DMS79 (cell line): ENCODE measurements around the gene KLHL2.
"Not testable (repeated sequence)": the region's sequence is repeated elsewhere in the genome, so short reads cannot be mapped to it uniquely, and the experiment has no call there.

ENCODE experiments used
- DNase-seq: peaks from one replicate; lab custom pipeline; 2025; lab: John Stamatoyannopoulos, UW

Gene KLHL2

DNA sequence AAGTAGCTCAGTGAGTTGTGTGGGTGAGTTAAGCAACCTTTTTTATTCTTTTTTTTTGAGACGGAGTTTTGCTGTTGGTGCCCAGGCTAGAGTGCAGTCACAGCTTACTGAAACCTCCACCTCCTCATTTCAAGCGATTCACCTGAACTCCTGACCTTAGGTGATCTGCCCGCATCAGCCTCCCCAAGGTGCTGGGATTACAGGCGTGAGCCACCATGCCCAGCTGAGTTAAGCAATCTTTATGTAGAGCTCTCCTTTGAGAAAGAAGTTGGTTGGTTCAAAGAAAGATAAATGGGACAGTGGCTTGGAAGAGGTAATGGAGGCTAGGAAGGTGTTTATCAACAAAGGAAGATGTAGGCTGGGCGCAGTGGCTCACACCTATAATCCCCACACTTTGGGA, 123.3 kb downstream of the KLHL2 start:
- no peak for DNase-seq

DNA sequence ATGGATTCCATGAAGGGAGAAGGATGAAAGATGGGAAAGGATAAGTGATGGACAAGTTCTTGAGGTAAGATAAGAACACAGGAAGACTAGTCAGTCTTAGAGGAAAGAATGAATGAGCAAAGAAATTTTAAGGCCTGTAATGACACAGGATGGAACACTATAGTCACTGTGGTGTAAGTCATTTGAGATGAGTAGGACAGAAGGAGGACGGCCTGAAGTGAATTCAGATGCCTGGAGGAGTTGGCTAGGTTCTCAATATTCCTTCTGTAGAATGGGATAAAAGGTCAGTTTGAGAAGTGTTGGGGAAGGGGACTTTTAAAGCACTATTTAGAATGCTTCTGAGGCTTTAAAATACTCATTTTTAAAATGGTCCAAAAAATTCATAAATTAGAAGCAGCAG, 124.0 kb downstream of the KLHL2 start:
- no peak for DNase-seq

- DNase-seq: no peak
Observed at GRCh38 chr4:165331823-165332222, 124.5 kb downstream of the KLHL2 start.

DNA sequence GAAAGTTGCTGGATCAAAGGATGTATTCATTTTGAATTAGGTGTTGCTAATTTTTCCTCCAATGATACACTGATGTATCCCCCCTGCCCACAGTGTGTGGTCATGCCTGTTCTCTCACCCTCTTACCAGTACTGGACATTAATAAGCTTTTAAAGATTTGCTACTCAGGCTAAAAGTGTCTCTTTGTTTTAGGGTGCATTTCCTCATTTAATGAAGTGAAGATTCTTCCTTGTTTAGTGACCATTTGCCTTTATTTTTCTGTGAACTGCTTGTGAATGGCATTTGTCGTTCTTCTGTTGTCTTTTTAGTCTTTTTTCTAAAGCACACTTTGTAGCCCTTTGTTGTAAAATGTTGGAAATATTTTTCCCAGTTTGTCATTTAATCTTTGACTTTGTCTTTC, 125.1 kb downstream of the KLHL2 start:
- no peak for DNase-seq

DNA sequence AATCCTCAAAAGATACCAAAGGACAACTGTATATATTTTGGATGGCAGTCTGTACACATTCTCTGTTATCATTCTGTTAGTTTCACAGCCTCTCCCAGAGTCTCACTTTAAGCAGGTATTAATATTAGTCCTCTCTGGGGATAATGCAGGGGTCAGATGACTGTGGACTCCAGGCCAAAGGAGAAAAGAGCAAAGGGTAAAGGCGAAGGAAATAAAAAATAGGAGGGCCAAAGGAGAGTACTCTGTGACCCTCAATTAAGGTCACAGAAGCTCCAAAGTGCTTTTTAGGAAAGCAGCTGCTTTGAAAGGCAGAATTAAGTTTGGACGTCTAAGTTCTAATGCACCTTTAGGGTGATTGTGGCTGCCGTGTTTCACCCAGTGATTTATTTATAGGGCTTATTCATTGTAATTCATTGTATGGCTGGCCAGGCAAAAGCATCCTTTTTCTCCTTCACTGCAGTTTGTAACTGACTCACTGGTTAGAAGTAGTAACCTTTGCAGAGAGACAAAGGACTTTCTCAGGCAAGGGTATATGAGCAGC, 127.9 kb downstream of the KLHL2 start:
- no peak for DNase-seq

GRCh38 chr4:165336743-165337142, 129.4 kb downstream of the KLHL2 start:
- DNase-seq: no peak

DNA sequence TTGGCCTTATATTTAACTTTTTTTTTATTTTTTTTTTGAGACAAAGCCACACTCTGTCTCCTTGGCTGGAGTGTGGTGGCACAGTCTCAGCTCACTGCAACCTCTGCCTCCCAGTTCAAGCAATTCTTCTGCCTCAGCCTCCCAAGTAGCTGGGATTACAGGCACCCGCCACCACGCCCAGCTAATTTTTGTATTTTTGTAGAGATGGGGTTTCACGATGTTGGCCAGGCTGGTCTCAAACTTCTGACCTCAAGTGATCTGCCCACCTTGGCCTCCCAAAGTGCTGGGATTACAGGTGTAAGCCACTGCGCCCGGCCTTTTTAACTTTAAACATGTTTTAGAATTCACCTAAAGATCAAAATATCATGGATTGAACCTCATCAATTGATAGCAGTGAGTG, 135.0 kb downstream of the KLHL2 start:
- DNase-seq: not testable (repeated sequence)

- DNase-seq: no peak
Observed at GRCh38 chr4:165343353-165344191, 136.2 kb downstream of the KLHL2 start.

DNA sequence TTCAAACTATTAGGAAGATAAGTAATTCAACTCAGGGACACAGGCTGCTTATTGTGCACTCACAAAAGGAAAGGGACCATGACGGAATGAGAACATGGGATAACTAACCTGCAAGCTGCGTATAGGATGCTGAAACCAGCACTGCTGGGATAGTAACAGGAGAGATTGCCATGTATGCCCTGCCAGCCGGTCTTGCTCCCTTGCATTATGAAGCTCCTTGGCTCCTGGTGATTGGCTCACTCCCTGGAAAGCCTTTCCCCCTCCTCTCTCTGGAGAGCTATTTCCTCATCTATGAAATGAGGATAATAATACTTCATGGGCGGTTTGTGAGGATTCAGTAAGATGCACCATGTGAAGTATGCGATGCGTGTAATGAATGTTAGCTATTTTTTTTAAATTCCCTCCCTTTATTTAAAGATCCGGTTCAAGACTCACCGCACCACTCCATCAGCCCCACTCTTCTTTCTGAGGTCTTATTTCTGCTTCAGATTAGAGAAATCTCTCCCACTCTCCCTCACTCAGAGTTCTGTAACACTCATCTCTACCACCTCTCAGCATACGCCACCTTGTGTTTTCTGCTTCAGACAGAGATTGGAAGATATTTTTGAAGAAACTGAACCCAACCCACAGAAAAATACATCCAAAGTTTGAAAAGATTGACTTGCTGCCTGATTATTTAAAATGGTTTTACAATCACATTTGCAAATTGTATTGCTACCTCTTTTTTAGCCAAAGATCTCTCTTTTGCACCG, 138.5 kb downstream of the KLHL2 start:
- DNase-seq: no peak

DNA sequence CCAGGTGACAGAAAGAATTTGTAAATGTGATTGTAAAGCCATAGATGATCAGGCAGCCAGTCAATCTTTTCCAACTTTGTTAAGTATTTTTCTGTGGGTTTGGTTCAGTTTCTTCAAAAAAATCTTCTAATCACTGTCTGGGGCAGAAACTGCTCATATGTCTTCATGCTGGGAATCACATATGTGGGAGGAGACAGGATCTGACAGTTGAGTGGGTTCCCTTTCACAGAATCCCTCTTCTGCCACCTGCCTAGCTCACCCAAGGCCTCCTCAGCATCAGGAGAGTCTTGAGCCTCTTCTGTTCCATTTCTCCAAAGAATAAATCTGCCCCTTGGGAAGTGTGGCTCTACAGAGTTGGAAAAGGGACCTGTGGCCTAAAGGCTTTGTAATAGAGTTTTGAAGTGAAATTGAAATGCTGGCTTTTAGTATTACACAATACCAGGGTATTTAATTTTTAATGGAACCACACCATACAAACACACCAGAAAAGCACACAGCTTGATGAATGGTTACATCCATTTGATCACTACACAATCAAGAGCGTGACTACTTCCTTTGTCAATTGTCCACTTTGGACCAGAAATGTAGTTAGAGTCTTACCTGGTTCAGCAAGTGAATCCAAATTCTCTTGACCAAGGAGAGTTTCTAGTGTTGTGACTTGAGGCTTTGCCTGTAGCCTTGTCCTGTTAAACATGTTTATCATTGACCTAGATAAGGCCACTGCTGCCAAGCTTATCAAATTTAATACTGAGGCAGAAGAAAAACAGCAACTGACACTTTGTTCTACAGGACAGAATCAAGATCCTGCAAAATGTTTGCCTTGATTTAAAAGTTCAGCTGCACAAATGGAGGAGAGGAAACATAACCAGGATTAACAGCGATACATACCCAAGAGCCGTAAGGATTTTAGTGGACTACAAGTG, 140.5 kb downstream of the KLHL2 start:
- DNase-seq: no peak

DNA sequence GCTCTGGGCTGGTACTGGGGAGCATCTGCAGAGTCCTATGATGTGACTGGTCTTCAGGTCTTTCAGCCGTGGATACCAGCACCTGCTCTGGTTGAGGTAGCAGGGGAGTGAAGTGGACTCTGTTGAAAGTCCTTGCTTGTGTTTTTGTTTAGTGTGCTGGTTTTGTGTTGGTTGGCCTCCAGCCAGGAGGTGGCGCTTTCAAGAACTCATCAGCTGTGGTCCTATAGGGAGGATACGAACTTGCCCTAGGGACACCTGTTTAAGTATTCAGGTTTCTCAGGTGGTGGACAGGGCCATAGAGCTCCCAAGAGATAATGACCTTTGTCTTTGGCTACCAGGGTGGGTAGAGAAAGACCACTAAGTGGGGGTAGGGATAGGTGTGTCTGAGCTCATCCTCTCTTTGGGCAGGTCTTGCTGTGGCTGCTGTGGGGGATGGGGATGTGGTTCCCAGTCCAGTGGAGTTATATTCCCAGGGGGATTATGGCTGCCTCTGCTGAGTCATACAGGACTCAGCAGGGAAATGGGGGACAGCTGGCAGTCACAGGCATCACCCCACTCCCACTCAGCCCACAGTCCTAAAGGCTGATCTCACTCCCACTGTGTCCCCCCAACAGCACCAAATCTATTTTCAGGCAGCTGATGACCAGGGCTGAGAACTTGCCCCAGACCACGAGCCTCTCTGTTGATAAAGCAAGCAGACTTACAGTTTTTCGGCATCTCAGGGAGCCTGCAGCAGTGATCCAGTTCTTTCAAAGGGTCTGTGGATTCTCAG, 144.2 kb downstream of the KLHL2 start:
- DNase-seq: no peak

GRCh38 chr4:165355900-165356300, 148.5 kb downstream of the KLHL2 start:
- no peak for DNase-seq

GRCh38 chr4:165359506-165359905, 152.1 kb downstream of the KLHL2 start:
- no peak for DNase-seq

GRCh38 chr4:165360041-165360695, 152.8 kb downstream of the KLHL2 start:
- DNase-seq: no peak

DNA sequence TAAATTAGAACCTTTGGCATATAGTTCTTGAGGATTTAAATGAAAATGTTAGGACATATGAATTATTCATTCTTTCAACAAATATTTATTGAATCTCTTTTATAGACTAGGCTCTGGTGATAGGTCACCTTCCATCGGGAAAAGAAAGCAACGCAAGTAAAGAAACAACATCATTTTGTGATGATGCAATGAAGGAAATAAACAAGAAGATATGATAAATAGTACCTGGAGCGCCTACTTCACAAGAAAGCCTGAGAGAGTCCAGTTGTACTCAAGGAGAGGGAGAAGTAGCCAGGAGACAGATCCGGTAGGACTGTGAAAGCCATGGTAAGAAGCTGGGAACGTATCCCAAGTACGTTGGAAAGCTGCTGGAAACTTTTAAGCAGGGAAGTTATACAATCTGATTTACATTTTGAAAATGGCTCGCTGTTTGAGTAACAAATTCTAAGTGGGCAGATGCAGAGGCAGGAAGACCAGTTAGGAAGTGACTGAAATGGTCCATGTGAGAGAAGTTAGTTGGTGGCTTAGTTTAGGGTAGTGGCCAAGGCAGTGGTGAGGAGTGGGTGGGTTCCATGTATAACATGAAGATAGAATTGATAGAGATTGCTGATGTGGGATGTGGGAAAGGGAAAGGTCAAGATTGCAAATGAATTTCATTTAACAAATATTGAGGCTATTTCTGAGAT, 153.8 kb downstream of the KLHL2 start:
- no peak for DNase-seq

DNA sequence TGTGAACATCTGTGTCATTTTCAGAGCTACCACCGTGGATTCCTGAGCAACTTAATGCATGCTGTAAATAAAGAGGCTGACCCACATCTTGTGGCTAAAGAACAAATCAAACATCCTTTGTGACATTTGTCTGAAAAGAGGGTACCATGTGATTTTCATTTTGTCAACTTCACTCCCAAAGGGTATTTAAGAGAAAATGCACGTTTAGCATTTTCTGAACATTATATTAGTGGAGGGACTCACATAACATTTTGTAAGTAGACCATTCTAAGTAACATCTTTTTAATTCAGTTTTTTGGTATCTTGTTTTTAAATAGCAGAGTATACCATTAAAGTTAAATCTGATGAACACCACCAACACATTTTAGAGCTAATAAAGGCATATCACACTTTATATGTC, 154.4 kb downstream of the KLHL2 start:
- DNase-seq: no peak

DNA sequence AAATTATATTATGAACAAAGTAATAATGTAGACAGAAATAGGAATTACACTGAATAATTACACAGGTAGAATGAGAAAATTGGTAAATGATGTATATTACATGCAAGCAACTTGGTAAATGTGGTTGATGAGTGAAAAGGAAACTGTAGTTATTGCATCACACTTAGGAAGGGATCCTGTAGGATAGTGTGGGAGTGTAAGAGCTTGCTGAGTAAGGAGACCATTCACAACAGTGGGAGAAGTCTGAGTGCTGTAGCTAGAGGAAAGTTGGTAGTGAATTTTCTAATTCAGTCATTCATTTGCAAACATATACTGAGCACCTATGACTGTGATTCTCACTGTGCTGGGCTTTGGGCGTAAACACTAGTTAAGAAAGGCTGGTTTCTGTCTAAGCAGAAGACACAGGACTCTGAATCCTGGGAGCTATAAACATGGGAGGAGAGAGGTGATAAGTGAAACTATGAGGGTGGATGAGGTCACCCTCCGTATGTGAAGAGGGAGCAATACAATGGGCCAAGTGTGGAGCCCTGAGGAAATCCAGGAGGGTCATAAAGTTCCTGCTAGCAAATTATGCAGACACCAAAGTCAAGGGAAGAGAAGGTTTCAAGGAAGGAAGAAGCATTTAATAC, 157.2 kb downstream of the KLHL2 start:
- no peak for DNase-seq

GRCh38 chr4:165367040-165367439, 159.7 kb downstream of the KLHL2 start:
- DNase-seq: no peak

GRCh38 chr4:165368114-165368513, 160.8 kb downstream of the KLHL2 start:
- DNase-seq: no peak

- no peak for DNase-seq
Observed at GRCh38 chr4:165368567-165368966, 161.2 kb downstream of the KLHL2 start.
